ENCODE data around the gene PTPRK. TPM values are rescaled to one million over a fixed set of nuclear protein-coding genes. Genes with fewer than 3 reads are reported as not detected.

Gene PTPRK
- total and polyA plus RNA-seq, 2 of the 8 experiments (the other 6 are each of a cell fraction or from before 2014, with no cell fraction given): 11.4 to 47.3 TPM

GRCh38 chr6:127990074-127990473 lies 530.3 kb downstream of the PTPRK start:
- CTCF ChIA-PET (ENCODE audit: partially characterized antibody): no interaction called here
- Histone ChIP-seq H2BK5ac (ENCODE audit: low read depth, low read length) (no peak overlapping the region), H3K4me2 (ENCODE audit: insufficient read depth in 1 of 2, low read depth in 2 of 2, low read length in 2 of 2) (no peak overlapping the region), H3K18ac (ENCODE audit: extremely low read depth, low read length) (no peak overlapping the region), H3K4ac (replicated peaks; ENCODE audit: insufficient read length, low read depth, low read length) (no peak overlapping the region), H2BK15ac (ENCODE audit: low read length) (no peak overlapping the region), H2BK12ac (ENCODE audit: low read depth, low read length) (no peak overlapping the region), H2BK120ac (replicated peaks; ENCODE audit: low read depth, low read length) (no peak overlapping the region), H2AFZ (ENCODE audit: low read length) (no peak overlapping the region), H3K23me2 (ENCODE audit: low read depth, low read length) (no peaks in the 10 kb centered on the region), H3K9ac (replicated peaks in 1 of 4; ENCODE audit: extremely low read depth in 1 of 4, low read depth in 3 of 4, low read length in 3 of 4) (no peak overlapping the region), H3K4me3 (ENCODE audit: extremely low read depth in 1 of 4, insufficient read depth in 2 of 4, low read depth in 3 of 4, low read length in 4 of 4) (no peak overlapping the region), H3K9me3 (ENCODE audit: insufficient read depth in 2 of 2, low read depth in 1 of 2, low read length in 1 of 2) (no peaks in the 10 kb centered on the region), H4K20me1 (replicated peaks in 1 of 2; ENCODE audit: control insufficient read depth in 1 of 2, insufficient read depth in 2 of 2, low read length in 2 of 2) (no peaks in the 10 kb centered on the region), H3K56ac (replicated peaks; ENCODE audit: insufficient read length, low read depth, low read length) (no peak overlapping the region), H2AK5ac (ENCODE audit: low read depth, low read length) (no peak overlapping the region), H3K27me3 (replicated peaks in 1 of 4; ENCODE audit: control insufficient read depth in 3 of 4, extremely low read depth in 1 of 4, insufficient read depth in 3 of 4, low read length in 3 of 4) (no peaks in the 10 kb centered on the region), H3K36me3 (ENCODE audit: control insufficient read depth in 2 of 4, insufficient read depth in 4 of 4, low read length in 3 of 4) (peaks cover 0 to 3% (median 0%) of the 10 kb centered on the region in 4 experiments; a peak in 1 of 8 replicates), H4K8ac (ENCODE audit: extremely low read depth, insufficient read depth, low read length) (no peak overlapping the region), H3K79me1 (ENCODE audit: low read depth, low read length) (no peaks in the 10 kb centered on the region), H4K5ac (ENCODE audit: insufficient read length, low read depth, low read length) (no peak overlapping the region), H3K14ac (ENCODE audit: insufficient read length) (no peak overlapping the region), H3K23ac (ENCODE audit: insufficient read length) (no peak overlapping the region), H3K27ac (ENCODE audit: low read depth, low read length) (no peak overlapping the region), H3K79me2 (ENCODE audit: control insufficient read depth in 1 of 2, insufficient read depth in 2 of 2, low read length in 2 of 2) (no peaks in the 10 kb centered on the region), H2BK20ac (ENCODE audit: low read length) (no peak overlapping the region), H3K4me1 (replicated peaks in 1 of 4; ENCODE audit: control insufficient read depth in 3 of 4, insufficient read depth in 4 of 4, low read length in 3 of 4) (no peaks in the 10 kb centered on the region), H4K91ac (replicated peaks; ENCODE audit: insufficient read length, low read length) (no peak overlapping the region)
- no peak for TF ChIP-seq BCL11A (IDR thresholded peaks at IDR 0.05; ENCODE audit: low read depth in 2 of 2, low read length in 2 of 2)
- no peak for TF ChIP-seq CHD1 (IDR thresholded peaks at IDR 0.05; ENCODE audit: low read depth, low read length)
- no peak for TF ChIP-seq NRF1 (IDR thresholded peaks at IDR 0.05; ENCODE audit: low read depth, low read length)
- TF ChIP-seq SUZ12 (IDR thresholded peaks at IDR 0.05; ENCODE audit: low read length): no peak
- no peak for TF ChIP-seq KDM1A (IDR thresholded peaks at IDR 0.05; ENCODE audit: borderline replicate concordance, low read length)
- no peak for TF ChIP-seq ATF3 (IDR thresholded peaks at IDR 0.05; ENCODE audit: insufficient read depth, low read depth, low read length)
- TF ChIP-seq YY1 (IDR thresholded peaks at IDR 0.05; ENCODE audit: low read depth, low read length): no peak
- no peak for DNase-seq (ENCODE audit: low read depth in 1 of 2, low spot score in 2 of 2)
- POLR2A ChIA-PET (ENCODE audit: partially characterized antibody): no interaction called here
- FAIRE-seq: no peak
- WGBS, 2 experiments (ENCODE audit: extremely low coverage in 1 of 2, insufficient coverage in 1 of 2, insufficient read length in 1 of 2, insufficient replicate concordance in 2 of 2, low coverage in 1 of 2, low lambda C conversion rate in 2 of 2, missing lambda C conversion rate in 1 of 2): 100% methylated on average over 1 of the region's 1 CpG; no CpG with 5 or more reads in 1 of the 2 experiments
